HEK293 (cell line): Measurements from ENCODE around the gene ITPRIPL1.

Experiments used
- EGR2 ChIP-seq: fragments of 450-650 bp; formaldehyde crosslinking; IDR thresholded peaks from 2 replicates; pipeline ENCODE4 v1.5.1; 2016; ENCODE audit warnings: low read depth, missing biosample characterization, missing genetic modification characterization
- FEZF1 ChIP-seq: fragments of 450-650 bp; formaldehyde crosslinking; IDR thresholded peaks from 2 replicates; pipeline ENCODE4 v1.5.1; 2016; ENCODE audit warnings: missing biosample characterization, missing genetic modification characterization
- KLF1 ChIP-seq: fragments of 450-650 bp; formaldehyde crosslinking; IDR thresholded peaks from 2 replicates; pipeline ENCODE4 v1.5.1; 2016; ENCODE audit warnings: missing biosample characterization, missing genetic modification characterization
- KLF8 ChIP-seq: fragments of 450-650 bp; formaldehyde crosslinking; IDR thresholded peaks from 2 replicates; pipeline ENCODE4 v1.5.1; 2016; ENCODE audit warnings: missing biosample characterization, missing genetic modification characterization
- SP7 ChIP-seq: fragments of 450-650 bp; formaldehyde crosslinking; IDR thresholded peaks from 2 replicates; pipeline ENCODE4 v1.5.1; 2016; ENCODE audit warnings: missing biosample characterization, missing genetic modification characterization
- ZBTB17 ChIP-seq: fragments of 450-650 bp; formaldehyde crosslinking; IDR thresholded peaks from 2 replicates; pipeline ENCODE4 v1.5.1; 2016; ENCODE audit warnings: missing biosample characterization, missing genetic modification characterization
- ZFHX2 ChIP-seq: fragments of 450-650 bp; formaldehyde crosslinking; conservative IDR thresholded peaks from 2 replicates; pipeline ENCODE4 v1.5.1; 2016; ENCODE audit warnings: missing biosample characterization, missing genetic modification characterization
- ZFP37 ChIP-seq: fragments of 450-650 bp; formaldehyde crosslinking; IDR thresholded peaks from 2 replicates; pipeline ENCODE4 v1.5.1; 2016; ENCODE audit warnings: missing biosample characterization, missing genetic modification characterization
- ZNF10 ChIP-seq: fragments of 450-650 bp; formaldehyde crosslinking; IDR thresholded peaks from 2 replicates; pipeline ENCODE4 v1.5.1; 2017; ENCODE audit warnings: missing biosample characterization, missing genetic modification characterization
- ZNF121 ChIP-seq: fragments of 450-650 bp; formaldehyde crosslinking; IDR thresholded peaks from 2 replicates; pipeline ENCODE4 v1.5.1; 2016; ENCODE audit warnings: missing biosample characterization, missing genetic modification characterization
- ZNF155 ChIP-seq: fragments of 450-650 bp; formaldehyde crosslinking; IDR thresholded peaks from 2 replicates; pipeline ENCODE4 v1.5.1; 2016; ENCODE audit warnings: missing biosample characterization, missing genetic modification characterization
- ZNF169 ChIP-seq: fragments of 450-650 bp; formaldehyde crosslinking; IDR thresholded peaks from 2 replicates; pipeline ENCODE4 v1.5.1; 2016; ENCODE audit warnings: missing biosample characterization, missing genetic modification characterization
- ZNF24 ChIP-seq: fragments of 450-650 bp; formaldehyde crosslinking; IDR thresholded peaks from 2 replicates; pipeline ENCODE4 v1.5.1; 2016; ENCODE audit warnings: missing biosample characterization, missing genetic modification characterization
- ZNF26 ChIP-seq: fragments of 450-650 bp; formaldehyde crosslinking; IDR thresholded peaks from 2 replicates; pipeline ENCODE4 v1.5.1; 2016; ENCODE audit warnings: missing biosample characterization, missing genetic modification characterization
- ZNF37A ChIP-seq: fragments of 450-650 bp; IDR thresholded peaks from 2 replicates; pipeline ENCODE4 v1.5.1; 2018; ENCODE audit warnings: missing biosample characterization, missing genetic modification characterization
- ZNF530 ChIP-seq: fragments of 450-650 bp; formaldehyde crosslinking; IDR thresholded peaks from 2 replicates; pipeline ENCODE4 v1.5.1; 2016; ENCODE audit warnings: low read depth, missing biosample characterization, missing genetic modification characterization
- ZNF548 ChIP-seq: fragments of 450-650 bp; formaldehyde crosslinking; IDR thresholded peaks from 2 replicates; pipeline ENCODE4 v1.5.1; 2016; ENCODE audit warnings: missing biosample characterization, missing genetic modification characterization
- ZNF555 ChIP-seq: fragments of 450-650 bp; formaldehyde crosslinking; conservative IDR thresholded peaks from 2 replicates; pipeline ENCODE4 v1.5.1; 2017; ENCODE audit warnings: missing biosample characterization, mild to moderate bottlenecking, missing genetic modification characterization, inconsistent platforms
- ZNF626 ChIP-seq: fragments of 450-650 bp; sonication (Bioruptor Pico); formaldehyde crosslinking; IDR thresholded peaks from 2 replicates; pipeline ENCODE4 v1.5.1; 2018; ENCODE audit warnings: missing biosample characterization, missing genetic modification characterization, inconsistent platforms
- ZNF660 ChIP-seq: fragments of 450-650 bp; IDR thresholded peaks from 2 replicates; pipeline ENCODE4 v1.5.1; 2018; ENCODE audit warnings: missing biosample characterization, mild to moderate bottlenecking, missing genetic modification characterization
- ZNF747 ChIP-seq: fragments of 450-650 bp; formaldehyde crosslinking; IDR thresholded peaks from 2 replicates; pipeline ENCODE4 v1.5.1; 2016; ENCODE audit warnings: missing biosample characterization, missing genetic modification characterization
- ZNF768 ChIP-seq: fragments of 450-650 bp; formaldehyde crosslinking; IDR thresholded peaks from 2 replicates; pipeline ENCODE4 v1.5.1; 2018; ENCODE audit warnings: missing biosample characterization, mild to moderate bottlenecking, missing genetic modification characterization
- ZNF791 ChIP-seq: fragments of 450-650 bp; formaldehyde crosslinking; IDR thresholded peaks from 2 replicates; pipeline ENCODE4 v1.5.1; 2016; ENCODE audit warnings: missing biosample characterization, missing genetic modification characterization
- ZXDB ChIP-seq: fragments of 450-650 bp; formaldehyde crosslinking; IDR thresholded peaks from 2 replicates; pipeline ENCODE4 v1.5.1; 2016; ENCODE audit warnings: missing biosample characterization, missing genetic modification characterization
- TF ChIP-seq, protein P1 (sequence below): fragments of 450-650 bp; formaldehyde crosslinking; IDR thresholded peaks from 2 replicates; pipeline ENCODE4 v1.5.1; 2017; ENCODE audit warnings: missing biosample characterization, missing genetic modification characterization
- TF ChIP-seq, protein P2 (sequence below): fragments of 450-650 bp; formaldehyde crosslinking; IDR thresholded peaks from 2 replicates; pipeline ENCODE4 v1.5.1; 2016; ENCODE audit warnings: missing biosample characterization, missing genetic modification characterization
- TF ChIP-seq, protein P3 (sequence below): fragments of 450-650 bp; formaldehyde crosslinking; IDR thresholded peaks from 2 replicates; pipeline ENCODE4 v1.5.1; 2016; ENCODE audit warnings: missing biosample characterization, missing genetic modification characterization, borderline replicate concordance
- TF ChIP-seq, protein P4 (sequence below): fragments of 450-650 bp; formaldehyde crosslinking; IDR thresholded peaks from 2 replicates; pipeline ENCODE4 v1.5.1; 2016; ENCODE audit warnings: missing biosample characterization, missing genetic modification characterization
- TF ChIP-seq, protein P5 (sequence below): fragments of 450-650 bp; formaldehyde crosslinking; IDR thresholded peaks from 2 replicates; pipeline ENCODE4 v1.5.1; 2016; ENCODE audit warnings: missing biosample characterization, missing genetic modification characterization

ITPRIPL1 gene

GRCh38 chr2:96342085-96342484, 17.0 kb downstream of the ITPRIPL1 start (continued):
- TF ChIP-seq, protein P1, sequence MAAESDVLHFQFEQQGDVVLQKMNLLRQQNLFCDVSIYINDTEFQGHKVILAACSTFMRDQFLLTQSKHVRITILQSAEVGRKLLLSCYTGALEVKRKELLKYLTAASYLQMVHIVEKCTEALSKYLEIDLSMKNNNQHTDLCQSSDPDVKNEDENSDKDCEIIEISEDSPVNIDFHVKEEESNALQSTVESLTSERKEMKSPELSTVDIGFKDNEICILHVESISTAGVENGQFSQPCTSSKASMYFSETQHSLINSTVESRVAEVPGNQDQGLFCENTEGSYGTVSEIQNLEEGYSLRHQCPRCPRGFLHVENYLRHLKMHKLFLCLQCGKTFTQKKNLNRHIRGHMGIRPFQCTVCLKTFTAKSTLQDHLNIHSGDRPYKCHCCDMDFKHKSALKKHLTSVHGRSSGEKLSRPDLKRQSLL (tag by site-specific recombination) = peak; percentile 74; the same call in 1 of the 2 replicates
- TF ChIP-seq ZNF169 (tag by site-specific recombination) (no peak), ZNF37A (no peak), ZNF24 (tag by site-specific recombination) (0 out of 2 replicates have a peak, but pooled peaks have one; percentile 41), ZNF121 (tag by site-specific recombination) (no peak), ZNF626 (tag by site-specific recombination) (no peak), KLF8 (tag by site-specific recombination) (peak; percentile 44; the same call in 1 of the 2 replicates), EGR2 (tag by site-specific recombination) (no peak), ZNF26 (tag by site-specific recombination) (no peak), ZNF768 (tag by site-specific recombination) (no peak), ZNF660 (tag by site-specific recombination) (no peak), ZNF555 (tag by site-specific recombination) (no peak), ZNF747 (tag by site-specific recombination) (no peak), ZNF155 (tag by site-specific recombination) (no peak), ZFHX2 (tag by site-specific recombination) (no peak), ZBTB17 (tag by site-specific recombination) (peak; percentile 80), KLF1 (tag by site-specific recombination) (no peak), FEZF1 (tag by site-specific recombination) (no peak), ZNF791 (no peak), ZFP37 (tag by site-specific recombination) (peak; percentile 24; the same call in 1 of the 2 replicates), ZNF548 (tag by site-specific recombination) (no peak), ZNF530 (tag by site-specific recombination) (no peak), SP7 (tag by site-specific recombination) (peak; percentile 63; the same call in 1 of the 2 replicates), ZNF10 (tag by site-specific recombination) (no peak), ZXDB (tag by site-specific recombination) (peak; percentile 63)
- TF ChIP-seq, protein P2, sequence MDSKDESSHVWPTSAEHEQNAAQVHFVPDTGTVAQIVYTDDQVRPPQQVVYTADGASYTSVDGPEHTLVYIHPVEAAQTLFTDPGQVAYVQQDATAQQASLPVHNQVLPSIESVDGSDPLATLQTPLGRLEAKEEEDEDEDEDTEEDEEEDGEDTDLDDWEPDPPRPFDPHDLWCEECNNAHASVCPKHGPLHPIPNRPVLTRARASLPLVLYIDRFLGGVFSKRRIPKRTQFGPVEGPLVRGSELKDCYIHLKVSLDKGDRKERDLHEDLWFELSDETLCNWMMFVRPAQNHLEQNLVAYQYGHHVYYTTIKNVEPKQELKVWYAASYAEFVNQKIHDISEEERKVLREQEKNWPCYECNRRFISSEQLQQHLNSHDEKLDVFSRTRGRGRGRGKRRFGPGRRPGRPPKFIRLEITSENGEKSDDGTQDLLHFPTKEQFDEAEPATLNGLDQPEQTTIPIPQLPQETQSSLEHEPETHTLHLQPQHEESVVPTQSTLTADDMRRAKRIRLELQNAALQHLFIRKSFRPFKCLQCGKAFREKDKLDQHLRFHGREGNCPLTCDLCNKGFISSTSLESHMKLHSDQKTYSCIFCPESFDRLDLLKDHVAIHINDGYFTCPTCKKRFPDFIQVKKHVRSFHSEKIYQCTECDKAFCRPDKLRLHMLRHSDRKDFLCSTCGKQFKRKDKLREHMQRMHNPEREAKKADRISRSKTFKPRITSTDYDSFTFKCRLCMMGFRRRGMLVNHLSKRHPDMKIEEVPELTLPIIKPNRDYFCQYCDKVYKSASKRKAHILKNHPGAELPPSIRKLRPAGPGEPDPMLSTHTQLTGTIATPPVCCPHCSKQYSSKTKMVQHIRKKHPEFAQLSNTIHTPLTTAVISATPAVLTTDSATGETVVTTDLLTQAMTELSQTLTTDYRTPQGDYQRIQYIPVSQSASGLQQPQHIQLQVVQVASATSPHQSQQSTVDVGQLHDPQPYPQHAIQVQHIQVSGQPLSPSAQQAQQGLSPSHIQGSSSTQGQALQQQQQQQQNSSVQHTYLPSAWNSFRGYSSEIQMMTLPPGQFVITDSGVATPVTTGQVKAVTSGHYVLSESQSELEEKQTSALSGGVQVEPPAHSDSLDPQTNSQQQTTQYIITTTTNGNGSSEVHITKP (tag by site-specific recombination) = 0 out of 2 replicates have a peak, but pooled peaks have one; percentile 14
- TF ChIP-seq, protein P3, sequence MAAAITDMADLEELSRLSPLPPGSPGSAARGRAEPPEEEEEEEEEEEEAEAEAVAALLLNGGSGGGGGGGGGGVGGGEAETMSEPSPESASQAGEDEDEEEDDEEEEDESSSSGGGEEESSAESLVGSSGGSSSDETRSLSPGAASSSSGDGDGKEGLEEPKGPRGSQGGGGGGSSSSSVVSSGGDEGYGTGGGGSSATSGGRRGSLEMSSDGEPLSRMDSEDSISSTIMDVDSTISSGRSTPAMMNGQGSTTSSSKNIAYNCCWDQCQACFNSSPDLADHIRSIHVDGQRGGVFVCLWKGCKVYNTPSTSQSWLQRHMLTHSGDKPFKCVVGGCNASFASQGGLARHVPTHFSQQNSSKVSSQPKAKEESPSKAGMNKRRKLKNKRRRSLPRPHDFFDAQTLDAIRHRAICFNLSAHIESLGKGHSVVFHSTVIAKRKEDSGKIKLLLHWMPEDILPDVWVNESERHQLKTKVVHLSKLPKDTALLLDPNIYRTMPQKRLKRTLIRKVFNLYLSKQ (tag by site-specific recombination) = no peak
- TF ChIP-seq, protein P4, sequence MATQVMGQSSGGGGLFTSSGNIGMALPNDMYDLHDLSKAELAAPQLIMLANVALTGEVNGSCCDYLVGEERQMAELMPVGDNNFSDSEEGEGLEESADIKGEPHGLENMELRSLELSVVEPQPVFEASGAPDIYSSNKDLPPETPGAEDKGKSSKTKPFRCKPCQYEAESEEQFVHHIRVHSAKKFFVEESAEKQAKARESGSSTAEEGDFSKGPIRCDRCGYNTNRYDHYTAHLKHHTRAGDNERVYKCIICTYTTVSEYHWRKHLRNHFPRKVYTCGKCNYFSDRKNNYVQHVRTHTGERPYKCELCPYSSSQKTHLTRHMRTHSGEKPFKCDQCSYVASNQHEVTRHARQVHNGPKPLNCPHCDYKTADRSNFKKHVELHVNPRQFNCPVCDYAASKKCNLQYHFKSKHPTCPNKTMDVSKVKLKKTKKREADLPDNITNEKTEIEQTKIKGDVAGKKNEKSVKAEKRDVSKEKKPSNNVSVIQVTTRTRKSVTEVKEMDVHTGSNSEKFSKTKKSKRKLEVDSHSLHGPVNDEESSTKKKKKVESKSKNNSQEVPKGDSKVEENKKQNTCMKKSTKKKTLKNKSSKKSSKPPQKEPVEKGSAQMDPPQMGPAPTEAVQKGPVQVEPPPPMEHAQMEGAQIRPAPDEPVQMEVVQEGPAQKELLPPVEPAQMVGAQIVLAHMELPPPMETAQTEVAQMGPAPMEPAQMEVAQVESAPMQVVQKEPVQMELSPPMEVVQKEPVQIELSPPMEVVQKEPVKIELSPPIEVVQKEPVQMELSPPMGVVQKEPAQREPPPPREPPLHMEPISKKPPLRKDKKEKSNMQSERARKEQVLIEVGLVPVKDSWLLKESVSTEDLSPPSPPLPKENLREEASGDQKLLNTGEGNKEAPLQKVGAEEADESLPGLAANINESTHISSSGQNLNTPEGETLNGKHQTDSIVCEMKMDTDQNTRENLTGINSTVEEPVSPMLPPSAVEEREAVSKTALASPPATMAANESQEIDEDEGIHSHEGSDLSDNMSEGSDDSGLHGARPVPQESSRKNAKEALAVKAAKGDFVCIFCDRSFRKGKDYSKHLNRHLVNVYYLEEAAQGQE (tag by site-specific recombination) = no peak
- TF ChIP-seq, protein P5, sequence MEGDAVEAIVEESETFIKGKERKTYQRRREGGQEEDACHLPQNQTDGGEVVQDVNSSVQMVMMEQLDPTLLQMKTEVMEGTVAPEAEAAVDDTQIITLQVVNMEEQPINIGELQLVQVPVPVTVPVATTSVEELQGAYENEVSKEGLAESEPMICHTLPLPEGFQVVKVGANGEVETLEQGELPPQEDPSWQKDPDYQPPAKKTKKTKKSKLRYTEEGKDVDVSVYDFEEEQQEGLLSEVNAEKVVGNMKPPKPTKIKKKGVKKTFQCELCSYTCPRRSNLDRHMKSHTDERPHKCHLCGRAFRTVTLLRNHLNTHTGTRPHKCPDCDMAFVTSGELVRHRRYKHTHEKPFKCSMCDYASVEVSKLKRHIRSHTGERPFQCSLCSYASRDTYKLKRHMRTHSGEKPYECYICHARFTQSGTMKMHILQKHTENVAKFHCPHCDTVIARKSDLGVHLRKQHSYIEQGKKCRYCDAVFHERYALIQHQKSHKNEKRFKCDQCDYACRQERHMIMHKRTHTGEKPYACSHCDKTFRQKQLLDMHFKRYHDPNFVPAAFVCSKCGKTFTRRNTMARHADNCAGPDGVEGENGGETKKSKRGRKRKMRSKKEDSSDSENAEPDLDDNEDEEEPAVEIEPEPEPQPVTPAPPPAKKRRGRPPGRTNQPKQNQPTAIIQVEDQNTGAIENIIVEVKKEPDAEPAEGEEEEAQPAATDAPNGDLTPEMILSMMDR = no peak
